MM.1S (cell line): ENCODE measurements around the gene GNG11.

Experiments
- EZH2 ChIP-seq: fragments of 300-600 bp; sonication (generic); optimal IDR thresholded peaks from 2 replicates; pipeline ENCODE3; 2017; ENCODE audit warnings: low read depth, mild to moderate bottlenecking, antibody characterized with exemption, low read length, mixed read lengths
- TF ChIP-seq, protein P1 (sequence below): fragments of 300-600 bp; sonication (generic); IDR thresholded peaks from 2 replicates; pipeline ENCODE4 v1.5.1; 2016; ENCODE audit warnings: antibody characterized with exemption, low read length, mixed read lengths

DNA sequence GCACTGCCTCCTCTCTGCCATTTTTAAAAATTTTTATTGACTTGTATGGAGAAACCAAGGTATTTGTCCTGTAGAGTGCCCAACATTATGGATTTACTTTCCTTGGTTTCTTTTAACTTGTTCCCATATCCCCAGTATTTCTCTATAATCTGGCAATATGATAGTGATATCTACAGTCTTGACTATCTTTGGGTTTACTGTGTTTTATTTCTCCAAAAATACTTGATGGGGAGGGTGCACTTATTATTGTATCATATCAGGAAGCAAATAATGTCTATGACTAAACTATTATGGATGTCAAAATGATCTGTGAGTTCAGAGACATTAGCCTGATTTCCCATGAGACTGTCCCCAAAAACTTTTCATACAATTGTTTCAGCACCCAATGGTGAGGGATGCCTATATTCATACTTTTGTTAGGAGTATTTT, 37.6 kb upstream of the GNG11 start:
- TF ChIP-seq, protein P1, sequence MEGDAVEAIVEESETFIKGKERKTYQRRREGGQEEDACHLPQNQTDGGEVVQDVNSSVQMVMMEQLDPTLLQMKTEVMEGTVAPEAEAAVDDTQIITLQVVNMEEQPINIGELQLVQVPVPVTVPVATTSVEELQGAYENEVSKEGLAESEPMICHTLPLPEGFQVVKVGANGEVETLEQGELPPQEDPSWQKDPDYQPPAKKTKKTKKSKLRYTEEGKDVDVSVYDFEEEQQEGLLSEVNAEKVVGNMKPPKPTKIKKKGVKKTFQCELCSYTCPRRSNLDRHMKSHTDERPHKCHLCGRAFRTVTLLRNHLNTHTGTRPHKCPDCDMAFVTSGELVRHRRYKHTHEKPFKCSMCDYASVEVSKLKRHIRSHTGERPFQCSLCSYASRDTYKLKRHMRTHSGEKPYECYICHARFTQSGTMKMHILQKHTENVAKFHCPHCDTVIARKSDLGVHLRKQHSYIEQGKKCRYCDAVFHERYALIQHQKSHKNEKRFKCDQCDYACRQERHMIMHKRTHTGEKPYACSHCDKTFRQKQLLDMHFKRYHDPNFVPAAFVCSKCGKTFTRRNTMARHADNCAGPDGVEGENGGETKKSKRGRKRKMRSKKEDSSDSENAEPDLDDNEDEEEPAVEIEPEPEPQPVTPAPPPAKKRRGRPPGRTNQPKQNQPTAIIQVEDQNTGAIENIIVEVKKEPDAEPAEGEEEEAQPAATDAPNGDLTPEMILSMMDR, result no peak
- TF ChIP-seq EZH2, result no peak
